ENCODE results near the gene RAPGEF5. TPM values are rescaled to one million over a fixed set of nuclear protein-coding genes. Genes with fewer than 3 reads are reported as not detected.

RAPGEF5 gene
- total RNA-seq (2021), result 13.3 and 14.4 TPM in 2 replicates
- long read RNA-seq, partial matches to known transcripts, result 0 of 1 reads
- long read RNA-seq, other reads (novel, unspliced or antisense), result 1 of 1 reads

GRCh38 chr7:22356701-22357310 lies at the start of gene RAPGEF5:
Gene RAPGEF5 (minus strand): TSS chr7:22357154. CDS start chr7:22357060, 94 bp downstream.
- no peak within 1 kb of the TSS for H2BK20ac ChIP-seq (ENCODE audit: low read depth, low read length, poor library complexity, severe bottlenecking)
- no peak within 1 kb of the TSS for H2AFZ ChIP-seq (ENCODE audit: low read length)
- peaks cover 8 to 12% of the 10 kb centered on the region in 2 experiments for H3K9me3 Mint-ChIP-seq
- H3K4ac ChIP-seq (ENCODE audit: low read depth, low read length), result no peak within 1 kb of the TSS
- no peak within 1 kb of the TSS for H2BK120ac ChIP-seq (ENCODE audit: low read depth, low read length, poor library complexity, severe bottlenecking)
- H3K9ac ChIP-seq (ENCODE audit: extremely low read depth, insufficient read length, low read length), result peak within 1 kb of the TSS; percentile 46
- H3K36me3 Mint-ChIP-seq (ENCODE audit: insufficient read depth in 1 of 3, low read depth in 3 of 3), result peaks cover 13 to 35% (median 17%) of the 10 kb centered on the region in 3 experiments
- H4K91ac ChIP-seq (ENCODE audit: insufficient read length, low read depth, low read length), result no peak within 1 kb of the TSS
- H3K79me2 ChIP-seq (ENCODE audit: insufficient read depth, low read length), result peaks cover 5% of the 10 kb centered on the region; the same call in 1 of the 2 replicates
- H2BK5ac ChIP-seq (ENCODE audit: insufficient read length, low read length), result no peak within 1 kb of the TSS
- H3K23me2 ChIP-seq (ENCODE audit: insufficient read length, low read depth, low read length, poor library complexity, severe bottlenecking), result peaks cover 9% of the 10 kb centered on the region
- no peak within 1 kb of the TSS for H3T11ph ChIP-seq (ENCODE audit: low read length)
- peaks cover 4% of the 10 kb centered on the region; the same call in 1 of the 2 replicates for H3K4me1 ChIP-seq (ENCODE audit: insufficient read depth, low read length)
- H3K14ac ChIP-seq (ENCODE audit: insufficient read depth, low read length), result no peak within 1 kb of the TSS; the same call in 1 of the 2 replicates
- peak within 1 kb of the TSS; percentile 82 for H3K4me2 ChIP-seq (ENCODE audit: insufficient read depth, insufficient read length, low read length)
- H3K79me1 ChIP-seq (ENCODE audit: insufficient read depth, low read depth, low read length, poor library complexity, severe bottlenecking), result no peaks in the 10 kb centered on the region
- H3K9me3 ChIP-seq (ENCODE audit: control insufficient read depth, low read depth, low read length), result no peaks in the 10 kb centered on the region
- H2BK15ac ChIP-seq (ENCODE audit: low read depth, low read length), result no peak within 1 kb of the TSS
- no peaks in the 10 kb centered on the region for H4K20me1 ChIP-seq (ENCODE audit: control insufficient read depth, insufficient read depth, insufficient read length)
- peaks cover 20 to 22% of the 10 kb centered on the region in 2 experiments for H3K4me1 Mint-ChIP-seq
- peak within 1 kb of the TSS; percentile 71 to 90 for H3K4me3 Mint-ChIP-seq
- no peak within 1 kb of the TSS for H3K23ac ChIP-seq (ENCODE audit: insufficient read length, low read depth, low read length)
- no peak within 1 kb of the TSS for H2BK12ac ChIP-seq (ENCODE audit: insufficient read length, low read depth, low read length)
- no peak within 1 kb of the TSS for H3K56ac ChIP-seq (ENCODE audit: insufficient read length, low read depth, low read length)
- no peak within 1 kb of the TSS for H3K18ac ChIP-seq (ENCODE audit: insufficient read length, low read depth, low read length)
- WGBS (ENCODE audit: extremely low coverage, insufficient read length, low lambda C conversion rate), result no CpG with 5 or more reads among the region's 95 CpGs
- no peak within 1 kb of the TSS for H4K5ac ChIP-seq (ENCODE audit: insufficient read length, low read depth, low read length)
- H3K27me3 Mint-ChIP-seq (ENCODE audit: low read depth), result peaks cover 22% of the 10 kb centered on the region
- no peak within 1 kb of the TSS for H4K8ac ChIP-seq (replicated peaks; ENCODE audit: insufficient read length, low read depth, low read length)
- no peak within 1 kb of the TSS for H3K27ac ChIP-seq (ENCODE audit: insufficient read length, low read depth, low read length)
- DNase-seq, result peak; percentile 60
- no peak for TF ChIP-seq CTCF (conservative IDR thresholded peaks at IDR 0.05)
- H3K27ac Mint-ChIP-seq, result no peak within 1 kb of the TSS; a peak in 1 of 7 replicates
- H2AK5ac ChIP-seq (ENCODE audit: insufficient read length, low read length), result no peak within 1 kb of the TSS
- no peaks in the 10 kb centered on the region for H3K27me3 ChIP-seq (ENCODE audit: insufficient read depth, low read length)

Data from H9 (cell line).